ENCODE results near the gene PADI4. TPM values are rescaled to one million over a fixed set of nuclear protein-coding genes. Genes with fewer than 3 reads are reported as not detected.

The PADI4 gene
- total RNA-seq, 1 experiment from 2014 or later = not detected

DNA sequence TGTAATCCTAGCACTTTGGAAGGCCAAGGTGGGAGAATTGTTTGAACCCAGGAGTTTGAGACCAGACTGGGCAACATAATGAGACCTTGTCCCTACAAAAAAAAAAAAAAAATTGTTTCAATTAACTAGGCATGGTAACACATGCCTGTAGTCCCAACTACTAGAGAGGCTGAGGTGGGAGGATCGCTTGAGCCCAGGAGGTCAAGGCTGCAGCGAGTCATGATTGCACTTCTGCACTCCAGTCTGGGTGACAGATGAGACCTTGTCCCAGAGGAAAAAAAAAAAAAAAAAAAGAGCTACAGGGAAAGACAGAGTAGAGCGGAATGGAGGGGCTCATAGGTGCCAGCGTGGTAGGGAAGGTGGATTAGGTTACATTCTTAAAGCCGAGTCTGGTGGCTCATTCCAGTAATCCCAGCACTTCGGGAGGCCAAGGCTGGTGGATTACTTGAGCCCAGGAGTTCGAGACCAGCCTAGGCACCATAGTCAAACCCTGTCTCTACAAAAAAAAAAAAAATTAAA is 43.0 kb downstream of the PADI4 start:
- POLR2A ChIA-PET = interaction anchor here (0.6 kb wide), 1 partner anchor 173 kb away, joined by 6 read pairs; no protein-coding TSS in a partner anchor
- TF ChIP-seq, protein P1, sequence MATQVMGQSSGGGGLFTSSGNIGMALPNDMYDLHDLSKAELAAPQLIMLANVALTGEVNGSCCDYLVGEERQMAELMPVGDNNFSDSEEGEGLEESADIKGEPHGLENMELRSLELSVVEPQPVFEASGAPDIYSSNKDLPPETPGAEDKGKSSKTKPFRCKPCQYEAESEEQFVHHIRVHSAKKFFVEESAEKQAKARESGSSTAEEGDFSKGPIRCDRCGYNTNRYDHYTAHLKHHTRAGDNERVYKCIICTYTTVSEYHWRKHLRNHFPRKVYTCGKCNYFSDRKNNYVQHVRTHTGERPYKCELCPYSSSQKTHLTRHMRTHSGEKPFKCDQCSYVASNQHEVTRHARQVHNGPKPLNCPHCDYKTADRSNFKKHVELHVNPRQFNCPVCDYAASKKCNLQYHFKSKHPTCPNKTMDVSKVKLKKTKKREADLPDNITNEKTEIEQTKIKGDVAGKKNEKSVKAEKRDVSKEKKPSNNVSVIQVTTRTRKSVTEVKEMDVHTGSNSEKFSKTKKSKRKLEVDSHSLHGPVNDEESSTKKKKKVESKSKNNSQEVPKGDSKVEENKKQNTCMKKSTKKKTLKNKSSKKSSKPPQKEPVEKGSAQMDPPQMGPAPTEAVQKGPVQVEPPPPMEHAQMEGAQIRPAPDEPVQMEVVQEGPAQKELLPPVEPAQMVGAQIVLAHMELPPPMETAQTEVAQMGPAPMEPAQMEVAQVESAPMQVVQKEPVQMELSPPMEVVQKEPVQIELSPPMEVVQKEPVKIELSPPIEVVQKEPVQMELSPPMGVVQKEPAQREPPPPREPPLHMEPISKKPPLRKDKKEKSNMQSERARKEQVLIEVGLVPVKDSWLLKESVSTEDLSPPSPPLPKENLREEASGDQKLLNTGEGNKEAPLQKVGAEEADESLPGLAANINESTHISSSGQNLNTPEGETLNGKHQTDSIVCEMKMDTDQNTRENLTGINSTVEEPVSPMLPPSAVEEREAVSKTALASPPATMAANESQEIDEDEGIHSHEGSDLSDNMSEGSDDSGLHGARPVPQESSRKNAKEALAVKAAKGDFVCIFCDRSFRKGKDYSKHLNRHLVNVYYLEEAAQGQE (IDR thresholded peaks at IDR 0.05; ENCODE audit: insufficient read depth in 1 of 2, low read depth in 2 of 2, low read length in 1 of 2) = no peak
- TF ChIP-seq POLR2AphosphoS5 (IDR thresholded peaks at IDR 0.05; ENCODE audit: low read depth, low read length) (no peak), SIN3A (IDR thresholded peaks at IDR 0.05; ENCODE audit: borderline replicate concordance, insufficient read depth, low read depth, low read length) (no peak)
- peaks cover 8% of the 10 kb centered on the region for H3K4me1 ChIP-seq (ENCODE audit: control insufficient read depth, insufficient read depth, low read length)
- no peak for DNase-seq (ENCODE audit: low read depth, low spot score)
- CTCF ChIA-PET = interaction anchor here (0.5 to 0.6 kb wide), 2 partner anchors 54 to 114 kb away, joined by 3 to 4 read pairs; no protein-coding TSS in a partner anchor
- no peak overlapping the region for H3K4me3 ChIP-seq (ENCODE audit: low read depth in 2 of 2, low read length in 2 of 2)
- intact Hi-C loops (cut with micrococcal nuclease; ENCODE audit: unreplicated experiment) (no loop called here), in situ Hi-C loops (cut with HindIII; ENCODE audit: low pct_unique_long_range_greater_than_20kb, low sequenced_read_pairs) (no loop called here)
- H3K27me3 ChIP-seq (ENCODE audit: control insufficient read depth, insufficient read depth, low read length) = no peaks in the 10 kb centered on the region
- no TSS peak for BruUV-seq (replicated peaks)
- no peak for ATAC-seq
- H3K27ac ChIP-seq (ENCODE audit: low read length) = no peak overlapping the region
- H3K9me3 ChIP-seq (ENCODE audit: control insufficient read depth, insufficient read depth, low read depth, low read length) = no peaks in the 10 kb centered on the region
- no peaks in the 10 kb centered on the region; the same call in 1 of the 2 replicates for H3K36me3 ChIP-seq (ENCODE audit: control insufficient read depth, insufficient read depth, low read length)

DNA sequence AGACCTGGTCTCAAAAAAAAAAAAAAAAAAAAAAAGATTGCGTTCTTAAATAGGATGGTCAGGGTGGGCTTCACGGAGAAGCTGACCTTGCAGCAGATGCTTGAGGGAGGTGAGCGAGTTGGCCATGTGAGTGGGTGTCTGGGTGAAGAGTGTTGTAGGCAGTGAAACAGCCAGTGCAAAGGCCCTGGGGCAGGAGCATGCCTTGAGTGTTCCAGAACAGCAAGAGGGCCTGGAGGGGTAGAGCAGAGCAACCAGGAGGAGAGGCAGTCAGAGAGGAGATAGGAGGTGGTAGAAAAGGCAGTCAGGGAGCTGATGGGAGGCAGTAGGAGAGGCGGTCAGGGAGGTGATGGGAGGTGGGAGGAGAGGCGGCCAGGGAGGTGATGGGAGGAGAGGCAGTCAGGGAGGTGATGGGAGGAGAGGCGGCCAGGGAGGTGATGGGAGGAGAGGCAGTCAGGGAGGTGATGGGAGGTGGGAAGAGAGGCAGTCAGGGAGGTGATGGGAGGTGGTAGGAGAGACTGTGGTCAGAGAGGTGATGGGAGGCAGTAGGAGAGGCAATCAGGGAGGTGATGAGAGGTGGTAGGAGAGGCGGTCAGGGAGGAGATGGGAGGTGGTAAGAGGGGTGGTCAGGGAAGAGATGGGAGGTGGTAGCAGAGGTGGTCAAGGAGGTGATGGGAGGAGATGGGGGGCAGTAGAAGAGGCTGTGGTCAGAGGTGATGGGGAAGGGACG is 43.8 kb downstream of the PADI4 start:
- POLR2A ChIA-PET = interaction anchor here (0.6 kb wide), 1 partner anchor 174 kb away, joined by 6 read pairs; no protein-coding TSS in a partner anchor
- ATAC-seq (no peak), DNase-seq (ENCODE audit: low read depth, low spot score) (no peak)
- Histone ChIP-seq H3K36me3 (ENCODE audit: control insufficient read depth, insufficient read depth, low read length) (no peaks in the 10 kb centered on the region; the same call in 1 of the 2 replicates), H3K4me3 (ENCODE audit: low read depth in 2 of 2, low read length in 2 of 2) (no peak overlapping the region), H3K27me3 (ENCODE audit: control insufficient read depth, insufficient read depth, low read length) (no peaks in the 10 kb centered on the region), H3K4me1 (ENCODE audit: control insufficient read depth, insufficient read depth, low read length) (peaks cover 8% of the 10 kb centered on the region), H3K9me3 (ENCODE audit: control insufficient read depth, insufficient read depth, low read depth, low read length) (no peaks in the 10 kb centered on the region), H3K27ac (ENCODE audit: low read length) (no peak overlapping the region)
- intact Hi-C loops (cut with micrococcal nuclease; ENCODE audit: unreplicated experiment) = no loop called here
- CTCF ChIA-PET = interaction anchor here (0.5 to 0.6 kb wide), 2 partner anchors 53 to 114 kb away, joined by 3 to 4 read pairs; no protein-coding TSS in a partner anchor
- in situ Hi-C loops (cut with HindIII; ENCODE audit: low pct_unique_long_range_greater_than_20kb, low sequenced_read_pairs) = no loop called here
- BruUV-seq (replicated peaks) = no TSS peak
- TF ChIP-seq, protein P1 (IDR thresholded peaks at IDR 0.05; ENCODE audit: insufficient read depth in 1 of 2, low read depth in 2 of 2, low read length in 1 of 2) = no peak

Data from Panc1 (cell line).